GM08714 (cell line): ENCODE results near the gene MLST8.

ENCODE experiments used
- H3K4me3 ChIP-seq: fragments of 200-500 bp; sonication (Bioruptor generic); 2 replicates; pipeline ENCODE4 v1.5.1; 2014; ENCODE audit warnings: mild to moderate bottlenecking, low read length, inconsistent platforms
- ZNF274 ChIP-seq: IDR thresholded peaks from 2 replicates; pipeline ENCODE4 v1.6.1; 2012; ENCODE audit warnings: mild to moderate bottlenecking, low read depth, low read length

MLST8 gene

GRCh38 chr16:2205104-2205966 lies at the start of gene MLST8:
TSS of gene MLST8 (plus strand) at chr16:2205454. CDS start at chr16:2206086, 632 bp downstream.
- no peak for TF ChIP-seq ZNF274
- H3K4me3 ChIP-seq: peak within 1 kb of the TSS; percentile 85

- peak overlapping the region; percentile 86 for H3K4me3 ChIP-seq
- no peak for TF ChIP-seq ZNF274
Measured at GRCh38 chr16:2155977-2156848, 49.0 kb upstream of the MLST8 start.

- peak overlapping the region; percentile 86; the same call in 1 of the 2 replicates for H3K4me3 ChIP-seq
- TF ChIP-seq ZNF274: no peak
Measured at GRCh38 chr16:2156849-2157224, 48.4 kb upstream of the MLST8 start.

- H3K4me3 ChIP-seq: no peak overlapping the region
Measured at GRCh38 chr16:2157480-2158261, 47.6 kb upstream of the MLST8 start.

GRCh38 chr16:2158262-2158638 lies 47.0 kb upstream of the MLST8 start:
- no peak overlapping the region for H3K4me3 ChIP-seq
- TF ChIP-seq ZNF274: no peak

More at GRCh38 chr16:2157480-2158261, 47.6 kb upstream of the MLST8 start:
- TF ChIP-seq ZNF274: no peak

GRCh38 chr16:2159175-2159838 lies 45.9 kb upstream of the MLST8 start:
- no peak for TF ChIP-seq ZNF274
- no peak overlapping the region for H3K4me3 ChIP-seq

- no peak overlapping the region for H3K4me3 ChIP-seq
- no peak for TF ChIP-seq ZNF274
Measured at GRCh38 chr16:2160915-2161551, 44.2 kb upstream of the MLST8 start.

GRCh38 chr16:2161911-2162310 lies 43.3 kb upstream of the MLST8 start:
- no peak for TF ChIP-seq ZNF274
- H3K4me3 ChIP-seq: no peak overlapping the region

- no peak overlapping the region for H3K4me3 ChIP-seq
- no peak for TF ChIP-seq ZNF274
Measured at GRCh38 chr16:2162676-2163118, 42.6 kb upstream of the MLST8 start.

- no peak overlapping the region for H3K4me3 ChIP-seq
- TF ChIP-seq ZNF274: no peak
Measured at GRCh38 chr16:2163211-2163881, 41.9 kb upstream of the MLST8 start.

- H3K4me3 ChIP-seq: no peak overlapping the region
- TF ChIP-seq ZNF274: no peak
Measured at GRCh38 chr16:2165861-2166260, 39.4 kb upstream of the MLST8 start.

- no peak for TF ChIP-seq ZNF274
Measured at GRCh38 chr16:2166263-2167067, 38.8 kb upstream of the MLST8 start.

More at GRCh38 chr16:2166263-2167067, 38.8 kb upstream of the MLST8 start:
- no peak overlapping the region for H3K4me3 ChIP-seq
